Measurements from ENCODE around the gene PRRG2. TPM values are rescaled to one million over a fixed set of nuclear protein-coding genes. Genes with fewer than 3 reads are reported as not detected.
A peak's percentile ranks its signal among the peaks of the same experiment; 100 is the strongest.
"Not testable (repeated sequence)": the region's sequence is repeated elsewhere in the genome, so short reads cannot be mapped to it uniquely, and the experiment has no call there.

The PRRG2 gene
- total and polyA plus RNA-seq, 4 donors, result 5.1 to 11.7 (median 9.8) TPM

DNA sequence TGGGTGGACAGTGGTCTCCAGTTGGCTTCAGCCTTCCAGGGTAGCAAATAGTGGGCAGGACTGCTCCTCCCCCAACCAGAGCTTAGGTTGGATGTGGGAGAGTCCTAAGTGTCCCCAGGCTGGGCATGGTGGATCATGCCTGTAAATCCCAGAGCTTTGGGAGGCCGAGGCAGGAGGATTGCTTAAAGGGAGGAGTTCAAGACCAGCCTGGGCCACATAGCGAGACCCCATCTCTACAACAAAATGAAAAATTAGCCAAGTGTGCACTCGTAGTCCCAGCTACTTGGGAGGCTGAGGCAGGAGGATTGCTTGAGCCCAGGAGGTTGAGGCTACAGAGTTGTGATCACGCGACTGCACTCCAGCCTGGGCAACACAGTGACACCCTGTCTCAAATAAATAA is 51.5 kb downstream of the PRRG2 start:
- Histone ChIP-seq H3K4me3 (no peak overlapping the region), H3K27ac (ENCODE audit: low read depth in 1 of 2, low read length in 1 of 2) (no peak overlapping the region), H3K27me3 (ENCODE audit: control insufficient read depth in 3 of 3, insufficient read depth in 3 of 3, low read length in 2 of 3) (no peaks in the 10 kb centered on the region), H3K4me1 (ENCODE audit: control insufficient read depth in 5 of 5, insufficient read depth in 5 of 5, low read length in 5 of 5) (peaks cover 0 to 13% (median 11%) of the 10 kb centered on the region in 5 donors), H3K9ac (ENCODE audit: insufficient read depth in 1 of 2, low read length in 2 of 2) (no peak overlapping the region), H3K9me3 (ENCODE audit: control insufficient read depth in 4 of 4, insufficient read depth in 3 of 4, low read length in 3 of 4) (no peaks in the 10 kb centered on the region), H3K36me3 (ENCODE audit: control insufficient read depth in 4 of 4, insufficient read depth in 4 of 4, low read length in 4 of 4) (no peaks in the 10 kb centered on the region)
- TF ChIP-seq, protein P1, sequence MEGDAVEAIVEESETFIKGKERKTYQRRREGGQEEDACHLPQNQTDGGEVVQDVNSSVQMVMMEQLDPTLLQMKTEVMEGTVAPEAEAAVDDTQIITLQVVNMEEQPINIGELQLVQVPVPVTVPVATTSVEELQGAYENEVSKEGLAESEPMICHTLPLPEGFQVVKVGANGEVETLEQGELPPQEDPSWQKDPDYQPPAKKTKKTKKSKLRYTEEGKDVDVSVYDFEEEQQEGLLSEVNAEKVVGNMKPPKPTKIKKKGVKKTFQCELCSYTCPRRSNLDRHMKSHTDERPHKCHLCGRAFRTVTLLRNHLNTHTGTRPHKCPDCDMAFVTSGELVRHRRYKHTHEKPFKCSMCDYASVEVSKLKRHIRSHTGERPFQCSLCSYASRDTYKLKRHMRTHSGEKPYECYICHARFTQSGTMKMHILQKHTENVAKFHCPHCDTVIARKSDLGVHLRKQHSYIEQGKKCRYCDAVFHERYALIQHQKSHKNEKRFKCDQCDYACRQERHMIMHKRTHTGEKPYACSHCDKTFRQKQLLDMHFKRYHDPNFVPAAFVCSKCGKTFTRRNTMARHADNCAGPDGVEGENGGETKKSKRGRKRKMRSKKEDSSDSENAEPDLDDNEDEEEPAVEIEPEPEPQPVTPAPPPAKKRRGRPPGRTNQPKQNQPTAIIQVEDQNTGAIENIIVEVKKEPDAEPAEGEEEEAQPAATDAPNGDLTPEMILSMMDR (IDR thresholded peaks at IDR 0.05; ENCODE audit: control extremely low read depth, extremely low read depth), result no peak
- DNase-seq, result no peak
- WGBS, 2 donors, result 96% methylated on average over 5 of the region's 5 CpGs
- ATAC-seq (ENCODE audit: insufficient read depth, low FRiP score), result no peak

- 71 to 87% methylated on average over 9 of the region's 9 CpGs for WGBS, 2 donors
- peaks cover 0 to 18% (median 13%) of the 10 kb centered on the region in 5 donors for H3K4me1 ChIP-seq (ENCODE audit: control insufficient read depth in 5 of 5, insufficient read depth in 5 of 5, low read length in 5 of 5)
- not testable (repeated sequence) for H3K9me3 ChIP-seq (ENCODE audit: control insufficient read depth in 4 of 4, insufficient read depth in 3 of 4, low read length in 3 of 4); H3K27me3 ChIP-seq (ENCODE audit: control insufficient read depth in 3 of 3, insufficient read depth in 3 of 3, low read length in 2 of 3); DNase-seq; H3K4me3 ChIP-seq; H3K36me3 ChIP-seq (ENCODE audit: control insufficient read depth in 4 of 4, insufficient read depth in 4 of 4, low read length in 4 of 4); ATAC-seq (ENCODE audit: insufficient read depth, low FRiP score); H3K9ac ChIP-seq (ENCODE audit: insufficient read depth in 1 of 2, low read length in 2 of 2)
- peak overlapping the region in 1 of 2 donors; percentile 9 for H3K27ac ChIP-seq (ENCODE audit: low read depth in 1 of 2, low read length in 1 of 2)
These were observed 52.2 kb downstream of the PRRG2 start for GRCh38 chr19:49633273-49633672.

GRCh38 chr19:49635530-49636232 is 54.6 kb downstream of the PRRG2 start:
- Histone ChIP-seq H3K36me3 (ENCODE audit: control insufficient read depth in 4 of 4, insufficient read depth in 4 of 4, low read length in 4 of 4) (no peaks in the 10 kb centered on the region), H3K9me3 (ENCODE audit: control insufficient read depth in 4 of 4, insufficient read depth in 3 of 4, low read length in 3 of 4) (no peaks in the 10 kb centered on the region), H3K27ac (ENCODE audit: low read depth in 1 of 2, low read length in 1 of 2) (peak overlapping the region in 1 of 2 donors; percentile 8), H3K4me1 (ENCODE audit: control insufficient read depth in 5 of 5, insufficient read depth in 5 of 5, low read length in 5 of 5) (peaks cover 0 to 31% (median 13%) of the 10 kb centered on the region in 5 donors), H3K4me3 (no peak overlapping the region), H3K9ac (ENCODE audit: insufficient read depth in 1 of 2, low read length in 2 of 2) (no peak overlapping the region), H3K27me3 (ENCODE audit: control insufficient read depth in 3 of 3, insufficient read depth in 3 of 3, low read length in 2 of 3) (no peaks in the 10 kb centered on the region)
- ATAC-seq (ENCODE audit: insufficient read depth, low FRiP score), result no peak
- DNase-seq, result peak in 2 of 3 donors; percentile 59 to 61
- TF ChIP-seq, protein P1 (IDR thresholded peaks at IDR 0.05; ENCODE audit: control extremely low read depth, extremely low read depth), result no peak
- 47 to 54% methylated on average over 24 of the region's 24 CpGs for WGBS, 2 donors

GRCh38 chr19:49636233-49636932 is 55.3 kb downstream of the PRRG2 start:
- Histone ChIP-seq H3K27ac (ENCODE audit: low read depth in 1 of 2, low read length in 1 of 2) (peak overlapping the region in 1 of 2 donors; percentile 8), H3K9ac (ENCODE audit: insufficient read depth in 1 of 2, low read length in 2 of 2) (no peak overlapping the region), H3K36me3 (ENCODE audit: control insufficient read depth in 4 of 4, insufficient read depth in 4 of 4, low read length in 4 of 4) (no peaks in the 10 kb centered on the region), H3K9me3 (ENCODE audit: control insufficient read depth in 4 of 4, insufficient read depth in 3 of 4, low read length in 3 of 4) (no peaks in the 10 kb centered on the region), H3K4me3 (no peak overlapping the region), H3K27me3 (ENCODE audit: control insufficient read depth in 3 of 3, insufficient read depth in 3 of 3, low read length in 2 of 3) (no peaks in the 10 kb centered on the region), H3K4me1 (ENCODE audit: control insufficient read depth in 5 of 5, insufficient read depth in 5 of 5, low read length in 5 of 5) (peaks cover 0 to 32% (median 13%) of the 10 kb centered on the region in 5 donors)
- WGBS, 2 donors, result 73 to 77% methylated on average over 30 of the region's 30 CpGs
- no peak for ATAC-seq (ENCODE audit: insufficient read depth, low FRiP score)
- TF ChIP-seq, protein P1 (IDR thresholded peaks at IDR 0.05; ENCODE audit: control extremely low read depth, extremely low read depth), result no peak
- no peak for DNase-seq
